ENCODE data around the gene UBE2E1. TPM values are rescaled to one million over a fixed set of nuclear protein-coding genes. Genes with fewer than 3 reads are reported as not detected.
"Not testable (repeated sequence)": the region's sequence is repeated elsewhere in the genome, so short reads cannot be mapped to it uniquely, and the experiment has no call there.

The UBE2E1 gene
- total RNA-seq, 6 experiments from 2014 or later: 75.6 to 93.8 (median 84.2) TPM

GRCh38 chr3:23837691-23838090 is 31.9 kb downstream of the UBE2E1 start:
- TF ChIP-seq CTCF (IDR thresholded peaks at IDR 0.05): no peak
- no peak for DNase-seq
- Mint-ChIP-seq H3K4me3 (no peak overlapping the region), H3K4me1 (ENCODE audit: low read depth) (peaks cover 24% of the 10 kb centered on the region; the same call in 1 of the 2 replicates), H3K27me3 (ENCODE audit: insufficient read depth) (no peaks in the 10 kb centered on the region; the same call in 1 of the 2 replicates), H3K9me3 (no peaks in the 10 kb centered on the region), H3K27ac (no peak overlapping the region), H3K36me3 (ENCODE audit: low read depth) (no peaks in the 10 kb centered on the region)

- Mint-ChIP-seq H3K27me3 (ENCODE audit: insufficient read depth) (no peaks in the 10 kb centered on the region; the same call in none of the 2 replicates), H3K27ac (no peak overlapping the region), H3K9me3 (no peaks in the 10 kb centered on the region), H3K36me3 (ENCODE audit: low read depth) (no peaks in the 10 kb centered on the region), H3K4me3 (no peak overlapping the region), H3K4me1 (ENCODE audit: low read depth) (peaks cover 24% of the 10 kb centered on the region; the same call in 1 of the 2 replicates)
- no peak for TF ChIP-seq CTCF (IDR thresholded peaks at IDR 0.05)
- no peak for DNase-seq
Observed at GRCh38 chr3:23840521-23840920, 34.8 kb downstream of the UBE2E1 start.

GRCh38 chr3:23843869-23844268 is 38.1 kb downstream of the UBE2E1 start:
- Mint-ChIP-seq H3K27ac (no peak overlapping the region), H3K9me3 (no peaks in the 10 kb centered on the region), H3K4me3 (no peak overlapping the region), H3K4me1 (ENCODE audit: low read depth) (peaks cover 20% of the 10 kb centered on the region; the same call in 1 of the 2 replicates), H3K36me3 (ENCODE audit: low read depth) (no peaks in the 10 kb centered on the region), H3K27me3 (ENCODE audit: insufficient read depth) (no peaks in the 10 kb centered on the region; the same call in none of the 2 replicates)
- TF ChIP-seq CTCF (IDR thresholded peaks at IDR 0.05): no peak
- no peak for DNase-seq

GRCh38 chr3:23845326-23846216 is 39.8 kb downstream of the UBE2E1 start:
- Mint-ChIP-seq H3K4me3 (no peak overlapping the region), H3K9me3 (no peaks in the 10 kb centered on the region), H3K27me3 (ENCODE audit: insufficient read depth) (no peaks in the 10 kb centered on the region; the same call in none of the 2 replicates), H3K27ac (no peak overlapping the region), H3K4me1 (ENCODE audit: low read depth) (peaks cover 15% of the 10 kb centered on the region; the same call in 1 of the 2 replicates), H3K36me3 (ENCODE audit: low read depth) (peaks cover 7% of the 10 kb centered on the region; the same call in 1 of the 2 replicates)
- no peak for DNase-seq
- TF ChIP-seq CTCF (IDR thresholded peaks at IDR 0.05): no peak

GRCh38 chr3:23849462-23849861 is 43.7 kb downstream of the UBE2E1 start:
- Mint-ChIP-seq H3K4me1 (ENCODE audit: low read depth) (peaks cover 23% of the 10 kb centered on the region), H3K36me3 (ENCODE audit: low read depth) (peaks cover 23% of the 10 kb centered on the region)
- H3K27ac Mint-ChIP-seq; H3K27me3 Mint-ChIP-seq (ENCODE audit: insufficient read depth); DNase-seq; H3K4me3 Mint-ChIP-seq; H3K9me3 Mint-ChIP-seq: not testable (repeated sequence)

GRCh38 chr3:23856286-23856685 is 50.5 kb downstream of the UBE2E1 start:
- H3K27me3 Mint-ChIP-seq (ENCODE audit: insufficient read depth): no peaks in the 10 kb centered on the region
- peaks cover 18% of the 10 kb centered on the region for H3K36me3 Mint-ChIP-seq (ENCODE audit: low read depth)
- no peak for DNase-seq
- no peak for TF ChIP-seq CTCF (IDR thresholded peaks at IDR 0.05)
- peaks cover 47% of the 10 kb centered on the region for H3K4me1 Mint-ChIP-seq (ENCODE audit: low read depth)
- no peaks in the 10 kb centered on the region for H3K9me3 Mint-ChIP-seq
- H3K4me3 Mint-ChIP-seq: no peak overlapping the region
- H3K27ac Mint-ChIP-seq: no peak overlapping the region
